Endometrium (tissue), 2 donors: ENCODE data around the gene ITLN1.
"Not testable (repeated sequence)": the region's sequence is repeated elsewhere in the genome, so short reads cannot be mapped to it uniquely, and the experiment has no call there.

ENCODE experiments used
- FAIRE-seq: peaks from 2 replicates; lab custom pipeline; 2012; peaks lifted over from hg19 to GRCh38; lab: Jason Lieb, UNC
- donor health status: control.
- donor health status: control.

ITLN1 gene

GRCh38 chr1:160885042-160885441 is at the start of gene ITLN1:
Gene ITLN1 (minus strand): TSS chr1:160885180. CDS start chr1:160884877, 303 bp downstream.
- FAIRE-seq: no peak

GRCh38 chr1:160933305-160933704 is 48.3 kb upstream of the ITLN1 start:
- FAIRE-seq: not testable (repeated sequence)

- no peak for FAIRE-seq
Observed at GRCh38 chr1:160925652-160926244, 40.8 kb upstream of the ITLN1 start.

GRCh38 chr1:160924791-160925651 is 40.0 kb upstream of the ITLN1 start:
- no peak for FAIRE-seq

- no peak for FAIRE-seq
Observed at GRCh38 chr1:160916666-160917065, 31.7 kb upstream of the ITLN1 start.

GRCh38 chr1:160913229-160913628 is 28.2 kb upstream of the ITLN1 start:
- FAIRE-seq: not testable (repeated sequence)

- no peak for FAIRE-seq
Observed at GRCh38 chr1:160911925-160912324, 26.9 kb upstream of the ITLN1 start.

GRCh38 chr1:160911441-160911840 is 26.5 kb upstream of the ITLN1 start:
- FAIRE-seq: no peak

- no peak for FAIRE-seq
Observed at GRCh38 chr1:160910170-160910750, 25.3 kb upstream of the ITLN1 start.

- FAIRE-seq: no peak
Observed at GRCh38 chr1:160907976-160908375, 23.0 kb upstream of the ITLN1 start.

- FAIRE-seq: no peak
Observed at GRCh38 chr1:160905617-160905989, 20.6 kb upstream of the ITLN1 start.

- no peak for FAIRE-seq
Observed at GRCh38 chr1:160904783-160905616, 20.0 kb upstream of the ITLN1 start.

- FAIRE-seq: not testable (repeated sequence)
Observed at GRCh38 chr1:160902251-160902650, 17.3 kb upstream of the ITLN1 start.

GRCh38 chr1:160901768-160902167 is 16.8 kb upstream of the ITLN1 start:
- FAIRE-seq: no peak

- not testable (repeated sequence) for FAIRE-seq
Observed at GRCh38 chr1:160900683-160901082, 15.7 kb upstream of the ITLN1 start.

GRCh38 chr1:160894368-160895135 is 9.6 kb upstream of the ITLN1 start:
- FAIRE-seq: not testable (repeated sequence)

- no peak for FAIRE-seq
Observed at GRCh38 chr1:160891474-160891873, 6.5 kb upstream of the ITLN1 start.

GRCh38 chr1:160888926-160889325 is 3.9 kb upstream of the ITLN1 start:
- FAIRE-seq: no peak

- FAIRE-seq: no peak
Observed at GRCh38 chr1:160887071-160887470, 2.1 kb upstream of the ITLN1 start.

GRCh38 chr1:160884579-160884978 is 401 bp downstream of the ITLN1 start:
- FAIRE-seq: no peak
